GM12878 (cell line): ENCODE measurements around the gene SMTNL1. TPM values are rescaled to one million over a fixed set of nuclear protein-coding genes. Genes with fewer than 3 reads are reported as not detected.

Source experiments
- ATAC-seq: fragments of 200-7000 bp; cut with Tn5 transposase; 3 replicates; pipeline ENCODE4 v1.9.1; 2020; ENCODE audit warnings: mild to moderate bottlenecking, moderate library complexity
- BruUV-seq: library from RNA; stranded (reverse); fragments of 400-500 nt; replicated peaks from 2 replicates; lab custom pipeline; 2021; lab: Mats Ljungman, UMichigan
- CTCF ChIA-PET: fragments of 300-600 bp; sonication (Branson Sonifier 250); formaldehyde crosslinking; extraction: SDS; loops from one replicate; lab custom pipeline; 2021; ENCODE audit warnings: inconsistent platforms; lab: Yijun Ruan, JAX
- POLR2A ChIA-PET: fragments of 350-600 bp; formaldehyde crosslinking; extraction: SDS; loops from one replicate; lab custom pipeline; 2021; ENCODE audit warnings: inconsistent platforms; lab: Charles Lee
- RAD21 ChIA-PET: fragments of 300-600 bp; sonication (Branson Sonifier 250); formaldehyde crosslinking; loops from one replicate; lab custom pipeline; 2023; ENCODE audit warnings: antibody characterized with exemption; ENCODE audit not compliant: unreplicated experiment; lab: Charles Lee
- SMC1A ChIA-PET: fragments of 300-600 bp; sonication (Branson Sonifier 250); formaldehyde crosslinking; loops from one replicate; lab custom pipeline; 2023; ENCODE audit not compliant: unreplicated experiment, uncharacterized antibody; lab: Charles Lee
- DNase-seq: peaks from one replicate; pipeline ENCODE4 v3.0.0-alpha.2; 2011; ENCODE audit warnings: low read depth, low spot score
- FAIRE-seq: peaks from 3 replicates; lab custom pipeline; 2011; peaks lifted over from hg19 to GRCh38; lab: Jason Lieb, UNC
- H2AFZ ChIP-seq: 2 replicates; pipeline ENCODE4 v1.6.0; 2011; ENCODE audit warnings: low read depth, low read length, control low read depth; ENCODE audit not compliant: control insufficient read depth
- H3K27ac ChIP-seq: 2 replicates; pipeline ENCODE4 v1.5.1; 2011; ENCODE audit warnings: control low read depth; ENCODE audit not compliant: control insufficient read depth, insufficient read depth
- H3K27me3 ChIP-seq, 2 experiments: replicated peaks in 1 of 2; 2 replicates each; pipeline versions ENCODE4 v1.6.0 to v1.6.1; 2011; ENCODE audit warnings: low read length in 1 of 2; ENCODE audit not compliant: control insufficient read depth in 2 of 2, insufficient read depth in 2 of 2
- H3K36me3 ChIP-seq, 2 experiments: 2 replicates each; pipeline ENCODE4 v1.5.1; 2011; ENCODE audit warnings: low read length in 1 of 2; ENCODE audit not compliant: control insufficient read depth in 2 of 2, insufficient read depth in 2 of 2
- H3K4me1 ChIP-seq: 2 replicates; pipeline ENCODE4 v1.6.1; 2011; ENCODE audit warnings: mild to moderate bottlenecking, low read length, moderate library complexity, mixed read lengths; ENCODE audit not compliant: control insufficient read depth, insufficient read depth
- H3K4me2 ChIP-seq: 2 replicates; pipeline ENCODE4 v1.6.0; 2011; ENCODE audit warnings: control low read depth; ENCODE audit not compliant: control insufficient read depth, insufficient read depth
- H3K4me3 ChIP-seq: fragments of 200-600 bp; sonication (generic); 2 replicates; pipeline ENCODE4 v1.5.1; 2016
- H3K79me2 ChIP-seq: 2 replicates; pipeline ENCODE4 v1.6.0; 2011; ENCODE audit warnings: low read length; ENCODE audit not compliant: control insufficient read depth, insufficient read depth
- H3K9ac ChIP-seq: 2 replicates; pipeline ENCODE4 v1.8.0; 2011; ENCODE audit warnings: low read length, control low read depth, mixed read lengths; ENCODE audit not compliant: control insufficient read depth, insufficient read depth
- H3K9me3 ChIP-seq: replicated peaks from 3 replicates; pipeline ENCODE4 v1.5.1; 2011; ENCODE audit warnings: mild to moderate bottlenecking, low read length; ENCODE audit not compliant: control insufficient read depth, insufficient read depth
- H4K20me1 ChIP-seq: 2 replicates; pipeline ENCODE4 v1.6.0; 2011; ENCODE audit not compliant: control insufficient read depth, insufficient read depth
- BHLHE40 ChIP-seq, 2 experiments: fragments of 450-650 bp in 1 of 2; IDR thresholded peaks; 2 replicates each; pipeline ENCODE4 v1.6.1; 2011 to 2017; ENCODE audit warnings: low read depth in 2 of 2, borderline replicate concordance in 1 of 2, improper control_type of control experiment in 1 of 2, low read length in 1 of 2, mild to moderate bottlenecking in 1 of 2
- CBX3 ChIP-seq: fragments of 200-600 bp; sonication (generic); IDR thresholded peaks from 2 replicates; pipeline ENCODE4 v1.6.1; 2016; ENCODE audit warnings: low read depth, borderline replicate concordance
- CBX5 ChIP-seq: sonication (generic); IDR thresholded peaks from 2 replicates; pipeline ENCODE4 v1.6.1; 2016; ENCODE audit warnings: low read depth, moderate library complexity, mild to moderate bottlenecking, inconsistent platforms
- HDAC2 ChIP-seq: fragments of 200-600 bp; sonication (generic); IDR thresholded peaks from 2 replicates; pipeline ENCODE4 v1.6.1; 2017
- IKZF2 ChIP-seq, 2 experiments: fragments of 450-650 bp; IDR thresholded peaks; 2 replicates each; pipeline ENCODE4 v1.6.1; 2017; ENCODE audit warnings: mild to moderate bottlenecking in 2 of 2, moderate library complexity in 2 of 2
- IRF3 ChIP-seq: fragments of 450-650 bp; IDR thresholded peaks from 2 replicates; pipeline ENCODE4 v1.6.1; 2014; ENCODE audit warnings: mild to moderate bottlenecking
- NFYA ChIP-seq: IDR thresholded peaks from 2 replicates; pipeline ENCODE4 v1.6.1; 2011; ENCODE audit warnings: low read depth, mild to moderate bottlenecking, low read length, improper control_type of control experiment, borderline replicate concordance
- PAX5 ChIP-seq: IDR thresholded peaks from 2 replicates; pipeline ENCODE4 v1.6.1; 2011; ENCODE audit warnings: low read depth, low read length, borderline replicate concordance
- TCF3 ChIP-seq: IDR thresholded peaks from 2 replicates; pipeline ENCODE4 v1.6.1; 2012; ENCODE audit warnings: low read depth, mild to moderate bottlenecking, low read length, borderline replicate concordance; ENCODE audit not compliant: insufficient read depth
- ZNF384 ChIP-seq: IDR thresholded peaks from 2 replicates; pipeline ENCODE4 v1.6.1; 2012; ENCODE audit warnings: low read depth, mild to moderate bottlenecking, low read length, improper control_type of control experiment, borderline replicate concordance
- WGBS: methylation state at CpG from one replicate; pipeline ENCODE4 v1.1.6; 2016; ENCODE audit warnings: low lambda C conversion rate; ENCODE audit not compliant: insufficient replicate concordance, insufficient coverage; ENCODE audit errors: missing lambda C conversion rate; 5-methylcytosine and 5-hydroxymethylcytosine counted together
- in situ Hi-C: fragments of 300-500 bp; cut with MboI; formaldehyde crosslinking; loops from 9 replicates; pipeline ENCODE4 v1.14.3; 2018; ENCODE audit warnings: mixed read lengths
- intact Hi-C: fragments of 100-400 bp; cut with micrococcal nuclease; formaldehyde crosslinking; loops from one replicate; pipeline ENCODE4 v1.14.2; 2022; ENCODE audit not compliant: unreplicated experiment
- polyA plus RNA-seq, 11 experiments: library from polyadenylated mRNA; depleted of rRNA in 4 of 11; unstranded in 6 of 11; stranded (reverse) in 5 of 11; fragments of >200 nt; fragmentation: Nextera tagmentation in 4 of 11; fragmentation: Illumina TruSeq in 1 of 11; extraction: Ambion mirVana in 4 of 11; extraction: Trizol in 1 of 11; gene quantifications; 1 replicate in 1 of 11; 2 replicates in 10 of 11; pipeline versions ENCODE4 v1.2.1 to v1.2.3, GENCODE V29; 2011 to 2016; ENCODE audit warnings: inconsistent platforms in 2 of 11, missing spikeins in 2 of 11, low read depth in 1 of 11
- total RNA-seq, 4 experiments: library from RNA; depleted of rRNA in 3 of 4; stranded (reverse); fragments of >200 nt in 3 of 4; fragmentation: Illumina TruSeq in 1 of 4; extraction: Trizol in 1 of 4; gene quantifications; 2 replicates each; pipeline versions ENCODE4 v1.2.1 to v1.2.3, GENCODE V29; 2013 to 2021
- TF ChIP-seq, protein P1 (sequence below): IDR thresholded peaks from 2 replicates; pipeline ENCODE4 v1.6.1; 2012; ENCODE audit warnings: improper control_type of control experiment, low read depth, low read length; ENCODE audit not compliant: insufficient replicate concordance
- TF ChIP-seq, protein P2 (sequence below): IDR thresholded peaks from 2 replicates; pipeline ENCODE4 v1.6.1; 2011; ENCODE audit warnings: mild to moderate bottlenecking, low read depth, low read length, moderate library complexity; ENCODE audit not compliant: insufficient replicate concordance
- TF ChIP-seq, protein P3 (sequence below): fragments of 450-650 bp; conservative IDR thresholded peaks from 2 replicates; pipeline ENCODE4 v1.6.1; 2017; ENCODE audit warnings: mild to moderate bottlenecking, moderate library complexity

Gene SMTNL1
- total and polyA plus RNA-seq, 10 of the 15 experiments (the other 5 are each of a cell fraction or from before 2014, with no cell fraction given) = 0.06 to 0.17 (median 0.10) TPM; not detected in 7

DNA sequence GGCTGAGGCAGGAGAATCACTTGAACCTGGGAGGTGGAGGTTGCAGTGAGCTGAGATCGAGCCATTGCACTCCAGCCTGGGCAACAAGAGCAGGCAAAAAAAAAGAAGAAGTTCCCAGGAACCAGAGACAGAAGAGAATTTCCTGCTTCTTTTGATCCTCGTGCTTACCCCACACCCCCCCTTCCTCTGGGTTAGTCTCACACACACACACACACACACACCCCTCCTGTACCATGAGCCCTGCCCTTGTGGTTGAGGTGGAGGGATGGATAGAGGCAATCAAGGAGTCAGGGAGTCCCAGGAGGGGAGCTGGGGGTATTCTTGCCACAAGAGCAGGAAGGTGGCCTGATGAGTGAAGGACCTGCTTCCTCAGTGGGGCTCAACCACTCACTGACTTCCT lies 34.2 kb downstream of the SMTNL1 start (continued):
- TF ChIP-seq, protein P1, sequence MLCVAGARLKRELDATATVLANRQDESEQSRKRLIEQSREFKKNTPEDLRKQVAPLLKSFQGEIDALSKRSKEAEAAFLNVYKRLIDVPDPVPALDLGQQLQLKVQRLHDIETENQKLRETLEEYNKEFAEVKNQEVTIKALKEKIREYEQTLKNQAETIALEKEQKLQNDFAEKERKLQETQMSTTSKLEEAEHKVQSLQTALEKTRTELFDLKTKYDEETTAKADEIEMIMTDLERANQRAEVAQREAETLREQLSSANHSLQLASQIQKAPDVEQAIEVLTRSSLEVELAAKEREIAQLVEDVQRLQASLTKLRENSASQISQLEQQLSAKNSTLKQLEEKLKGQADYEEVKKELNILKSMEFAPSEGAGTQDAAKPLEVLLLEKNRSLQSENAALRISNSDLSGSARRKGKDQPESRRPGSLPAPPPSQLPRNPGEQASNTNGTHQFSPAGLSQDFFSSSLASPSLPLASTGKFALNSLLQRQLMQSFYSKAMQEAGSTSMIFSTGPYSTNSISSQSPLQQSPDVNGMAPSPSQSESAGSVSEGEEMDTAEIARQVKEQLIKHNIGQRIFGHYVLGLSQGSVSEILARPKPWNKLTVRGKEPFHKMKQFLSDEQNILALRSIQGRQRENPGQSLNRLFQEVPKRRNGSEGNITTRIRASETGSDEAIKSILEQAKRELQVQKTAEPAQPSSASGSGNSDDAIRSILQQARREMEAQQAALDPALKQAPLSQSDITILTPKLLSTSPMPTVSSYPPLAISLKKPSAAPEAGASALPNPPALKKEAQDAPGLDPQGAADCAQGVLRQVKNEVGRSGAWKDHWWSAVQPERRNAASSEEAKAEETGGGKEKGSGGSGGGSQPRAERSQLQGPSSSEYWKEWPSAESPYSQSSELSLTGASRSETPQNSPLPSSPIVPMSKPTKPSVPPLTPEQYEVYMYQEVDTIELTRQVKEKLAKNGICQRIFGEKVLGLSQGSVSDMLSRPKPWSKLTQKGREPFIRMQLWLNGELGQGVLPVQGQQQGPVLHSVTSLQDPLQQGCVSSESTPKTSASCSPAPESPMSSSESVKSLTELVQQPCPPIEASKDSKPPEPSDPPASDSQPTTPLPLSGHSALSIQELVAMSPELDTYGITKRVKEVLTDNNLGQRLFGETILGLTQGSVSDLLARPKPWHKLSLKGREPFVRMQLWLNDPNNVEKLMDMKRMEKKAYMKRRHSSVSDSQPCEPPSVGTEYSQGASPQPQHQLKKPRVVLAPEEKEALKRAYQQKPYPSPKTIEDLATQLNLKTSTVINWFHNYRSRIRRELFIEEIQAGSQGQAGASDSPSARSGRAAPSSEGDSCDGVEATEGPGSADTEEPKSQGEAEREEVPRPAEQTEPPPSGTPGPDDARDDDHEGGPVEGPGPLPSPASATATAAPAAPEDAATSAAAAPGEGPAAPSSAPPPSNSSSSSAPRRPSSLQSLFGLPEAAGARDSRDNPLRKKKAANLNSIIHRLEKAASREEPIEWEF = no peak
- TF ChIP-seq CBX5 = no peak
- TF ChIP-seq IKZF2 (IDR thresholded peaks at IDR 0.05) = no peak

GRCh38 chr11:57574061-57574460 lies 36.7 kb downstream of the SMTNL1 start:
- ChIA-PET POLR2A (no interaction called here), CTCF (interaction anchor here (1.6 to 9.2 kb wide), 2 partner anchors 69 to 81 kb away, joined by 7 to 319 read pairs; no protein-coding TSS in a partner anchor), RAD21 (interaction anchor here (1.1 kb wide), 1 partner anchor 67 kb away, joined by 3 read pairs; no protein-coding TSS in a partner anchor), SMC1A (no interaction called here)
- FAIRE-seq (no peak), ATAC-seq (no peak), DNase-seq (no peak)
- no peaks in the 10 kb centered on the region for H3K79me2 ChIP-seq
- no TSS peak for BruUV-seq
- no peaks in the 10 kb centered on the region for H3K9me3 ChIP-seq
- H3K36me3 ChIP-seq = no peaks in the 10 kb centered on the region
- no peak overlapping the region for H3K9ac ChIP-seq
- WGBS = 20% methylated on average over 4 of the region's 4 CpGs
- intact Hi-C loops (no loop called here), in situ Hi-C loops (no loop called here)
- no peak overlapping the region for H3K4me2 ChIP-seq
- no peaks in the 10 kb centered on the region for H3K4me1 ChIP-seq
- H4K20me1 ChIP-seq = no peaks in the 10 kb centered on the region
- no peak overlapping the region for H3K27ac ChIP-seq
- no peak overlapping the region for H2AFZ ChIP-seq
- H3K27me3 ChIP-seq = peaks cover 0 to 1% of the 10 kb centered on the region in 2 experiments; a peak in 1 of 4 replicates
- H3K4me3 ChIP-seq = no peak overlapping the region
- TF ChIP-seq BHLHE40 (IDR thresholded peaks at IDR 0.05; ENCODE audit: borderline replicate concordance in 1 of 2, low read depth in 2 of 2, low read length in 1 of 2) = no peak
- no peak for TF ChIP-seq PAX5
- no peak for TF ChIP-seq NFYA
- TF ChIP-seq IKZF2 (IDR thresholded peaks at IDR 0.05) = no peak
- TF ChIP-seq ZNF384 = no peak
- TF ChIP-seq CBX3 = no peak
- no peak for TF ChIP-seq HDAC2
- TF ChIP-seq IRF3 = no peak
- no peak for TF ChIP-seq TCF3
- TF ChIP-seq, protein P2, sequence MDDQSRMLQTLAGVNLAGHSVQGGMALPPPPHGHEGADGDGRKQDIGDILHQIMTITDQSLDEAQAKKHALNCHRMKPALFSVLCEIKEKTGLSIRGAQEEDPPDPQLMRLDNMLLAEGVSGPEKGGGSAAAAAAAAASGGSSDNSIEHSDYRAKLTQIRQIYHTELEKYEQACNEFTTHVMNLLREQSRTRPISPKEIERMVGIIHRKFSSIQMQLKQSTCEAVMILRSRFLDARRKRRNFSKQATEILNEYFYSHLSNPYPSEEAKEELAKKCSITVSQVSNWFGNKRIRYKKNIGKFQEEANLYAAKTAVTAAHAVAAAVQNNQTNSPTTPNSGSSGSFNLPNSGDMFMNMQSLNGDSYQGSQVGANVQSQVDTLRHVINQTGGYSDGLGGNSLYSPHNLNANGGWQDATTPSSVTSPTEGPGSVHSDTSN = no peak
- TF ChIP-seq, protein P3, sequence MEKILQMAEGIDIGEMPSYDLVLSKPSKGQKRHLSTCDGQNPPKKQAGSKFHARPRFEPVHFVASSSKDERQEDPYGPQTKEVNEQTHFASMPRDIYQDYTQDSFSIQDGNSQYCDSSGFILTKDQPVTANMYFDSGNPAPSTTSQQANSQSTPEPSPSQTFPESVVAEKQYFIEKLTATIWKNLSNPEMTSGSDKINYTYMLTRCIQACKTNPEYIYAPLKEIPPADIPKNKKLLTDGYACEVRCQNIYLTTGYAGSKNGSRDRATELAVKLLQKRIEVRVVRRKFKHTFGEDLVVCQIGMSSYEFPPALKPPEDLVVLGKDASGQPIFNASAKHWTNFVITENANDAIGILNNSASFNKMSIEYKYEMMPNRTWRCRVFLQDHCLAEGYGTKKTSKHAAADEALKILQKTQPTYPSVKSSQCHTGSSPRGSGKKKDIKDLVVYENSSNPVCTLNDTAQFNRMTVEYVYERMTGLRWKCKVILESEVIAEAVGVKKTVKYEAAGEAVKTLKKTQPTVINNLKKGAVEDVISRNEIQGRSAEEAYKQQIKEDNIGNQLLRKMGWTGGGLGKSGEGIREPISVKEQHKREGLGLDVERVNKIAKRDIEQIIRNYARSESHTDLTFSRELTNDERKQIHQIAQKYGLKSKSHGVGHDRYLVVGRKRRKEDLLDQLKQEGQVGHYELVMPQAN = no peak
